Stimulated activated CD8-positive, alpha-beta memory T cell treated with anti-CD3 and anti-CD28 coated beads, Interleukin-15, amount 100 ng/mL, for 24 hours (primary cell): Measurements from ENCODE around the gene MED13L.
"Not testable (repeated sequence)": the region's sequence is repeated elsewhere in the genome, so short reads cannot be mapped to it uniquely, and the experiment has no call there.

ENCODE experiments used
- DNase-seq: peaks from one replicate; pipeline ENCODE4 v3.0.0-alpha.2; 2020; ENCODE audit warnings: low read depth

The MED13L gene

DNA sequence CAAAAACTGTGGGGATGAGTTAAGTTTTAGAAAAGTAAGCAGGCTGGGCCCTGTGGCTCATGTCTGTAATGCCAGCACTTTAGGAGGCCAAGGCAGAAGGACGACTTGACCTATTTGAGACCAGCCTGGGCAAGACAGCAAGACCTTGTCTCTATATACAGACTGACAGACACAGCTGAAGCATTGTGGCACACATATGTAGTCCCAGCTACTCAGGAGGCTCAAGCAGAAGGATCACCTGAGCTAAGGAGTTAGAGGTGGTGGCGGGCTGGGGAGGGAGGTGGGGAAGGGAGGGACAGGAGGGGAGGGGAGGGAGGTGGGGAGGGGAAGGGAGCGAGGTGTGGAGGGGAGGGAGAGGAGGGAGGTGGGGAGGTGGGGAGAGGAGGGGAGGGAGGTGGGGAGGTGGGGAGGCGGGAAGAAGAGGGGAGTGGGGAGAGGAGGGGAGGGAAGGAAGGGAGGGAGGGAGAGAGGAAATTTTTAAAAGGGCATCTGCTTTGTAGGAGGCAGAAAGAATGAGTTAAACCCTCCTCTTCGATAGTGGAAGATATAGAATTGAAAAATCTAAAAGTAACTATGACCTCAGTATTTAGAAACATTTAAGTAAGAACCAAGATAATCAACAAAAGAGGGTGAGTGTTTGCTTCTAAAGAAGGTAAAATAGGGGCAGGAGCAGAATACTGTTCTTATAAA, 30.9 kb downstream of the MED13L start:
- no peak for DNase-seq

DNA sequence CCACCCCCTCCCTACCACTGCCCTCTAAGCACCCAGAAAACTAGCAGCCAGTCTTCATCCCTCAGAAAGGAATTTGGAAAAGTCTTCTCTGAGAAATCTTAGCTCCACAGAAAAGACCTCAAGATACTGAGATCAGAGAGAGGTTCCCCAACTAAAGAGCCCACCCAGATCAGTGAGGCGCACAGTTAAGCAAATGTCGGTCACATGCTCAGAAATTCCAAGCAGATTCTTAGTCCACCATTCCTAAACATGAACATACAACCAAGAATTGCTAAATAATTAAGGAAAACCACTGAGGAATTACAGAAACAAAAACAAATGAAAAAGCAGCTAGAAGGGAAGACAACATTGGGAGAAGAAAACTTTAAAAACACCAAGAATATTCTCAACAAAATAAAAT, 32.3 kb downstream of the MED13L start:
- no peak for DNase-seq

DNA sequence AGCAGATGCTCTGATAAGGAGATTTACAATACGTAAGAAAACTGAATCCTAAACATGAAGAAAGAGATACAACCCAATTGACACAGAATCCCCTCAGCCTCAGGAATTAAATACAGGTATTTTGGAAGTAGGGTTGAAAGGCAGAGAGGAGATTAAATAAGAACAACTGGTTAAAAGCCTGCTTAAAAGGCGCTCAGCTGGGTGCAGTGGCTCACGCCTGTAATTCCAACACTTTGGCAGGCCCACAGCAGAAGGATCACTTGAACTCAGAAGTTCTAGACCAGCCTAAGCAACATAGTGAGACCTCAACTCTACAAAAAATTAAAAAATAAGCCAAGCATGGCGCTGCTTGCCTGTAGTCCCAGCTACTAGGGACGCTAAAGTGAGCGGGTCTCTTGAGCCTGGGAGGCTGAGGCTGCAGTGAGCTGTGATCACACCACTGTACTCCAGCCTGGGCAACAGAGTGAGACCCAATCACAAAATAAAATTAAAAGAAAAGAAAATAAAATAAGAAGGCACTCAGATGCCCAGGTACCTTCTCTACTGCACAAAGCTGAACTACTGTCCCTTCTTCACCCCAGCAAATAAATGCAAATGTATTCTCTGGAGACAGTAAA, 32.9 kb downstream of the MED13L start:
- DNase-seq, result no peak

GRCh38 chr12:116244001-116244400, 33.5 kb downstream of the MED13L start:
- DNase-seq, result no peak

GRCh38 chr12:116242740-116243139, 34.8 kb downstream of the MED13L start:
- DNase-seq, result no peak

GRCh38 chr12:116241157-116241759, 36.2 kb downstream of the MED13L start:
- no peak for DNase-seq

GRCh38 chr12:116238570-116239119, 38.8 kb downstream of the MED13L start:
- DNase-seq, result not testable (repeated sequence)

GRCh38 chr12:116238149-116238548, 39.3 kb downstream of the MED13L start:
- DNase-seq, result no peak

GRCh38 chr12:116236976-116237375, 40.5 kb downstream of the MED13L start:
- DNase-seq, result no peak

- no peak for DNase-seq
Measured at GRCh38 chr12:116236148-116236731, 41.3 kb downstream of the MED13L start.

- DNase-seq, result not testable (repeated sequence)
Measured at GRCh38 chr12:116234148-116234547, 43.3 kb downstream of the MED13L start.

DNA sequence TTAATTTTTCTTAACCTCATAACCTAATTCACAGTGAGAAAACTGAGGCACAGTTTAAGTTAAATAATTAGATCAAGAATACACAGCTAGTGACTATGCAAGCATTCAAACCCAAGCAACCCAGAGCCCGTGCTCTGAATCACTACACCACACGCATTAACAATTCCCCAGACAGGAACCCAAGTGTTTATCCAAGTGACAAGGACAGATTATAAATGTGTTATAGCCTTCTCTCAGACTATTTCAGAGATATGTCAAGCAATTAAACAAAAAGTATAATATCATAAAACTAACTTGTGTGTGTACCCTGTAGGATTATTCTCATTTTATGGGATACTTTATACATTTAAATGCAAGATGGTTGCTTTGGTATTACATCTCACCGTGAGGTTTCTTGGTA, 43.8 kb downstream of the MED13L start:
- DNase-seq, result no peak

DNA sequence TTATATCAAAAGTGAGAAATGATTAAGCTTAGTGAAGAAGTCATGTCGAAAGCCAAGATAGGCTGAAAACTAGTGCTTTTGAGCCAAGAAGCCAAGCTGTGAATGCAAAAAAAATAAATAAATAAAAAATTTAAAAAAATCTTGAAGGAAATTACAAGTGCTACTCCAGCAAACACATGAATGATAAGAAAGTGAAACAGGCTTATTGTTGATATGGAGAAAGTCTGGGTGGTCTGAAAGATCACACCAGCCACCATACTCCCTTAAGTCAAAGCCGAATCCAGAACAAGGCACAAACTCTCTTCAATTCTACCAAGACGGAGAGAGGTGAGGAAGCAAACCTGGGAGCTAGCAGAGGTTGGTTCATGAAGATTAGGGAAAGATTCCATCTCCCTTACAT, 49.7 kb downstream of the MED13L start:
- DNase-seq, result no peak

DNA sequence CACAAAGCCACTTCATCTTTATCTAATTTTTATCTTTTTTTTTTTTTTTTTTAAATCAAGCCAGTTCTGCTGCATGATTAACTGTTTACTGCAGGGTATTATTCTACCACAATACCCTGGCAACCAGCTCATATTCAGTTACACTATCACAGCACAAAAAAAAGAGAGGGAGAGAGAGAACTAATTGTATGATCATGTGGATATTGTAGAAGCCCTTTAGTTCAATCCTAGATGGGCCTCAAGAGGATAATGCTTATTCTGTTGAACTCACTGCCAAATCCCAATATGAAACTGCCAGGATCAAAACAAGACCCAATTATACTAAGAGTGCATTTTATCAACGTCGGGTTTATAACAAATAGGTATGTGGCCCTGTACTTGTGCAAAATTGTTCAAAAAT, 51.5 kb downstream of the MED13L start:
- DNase-seq, result no peak

DNA sequence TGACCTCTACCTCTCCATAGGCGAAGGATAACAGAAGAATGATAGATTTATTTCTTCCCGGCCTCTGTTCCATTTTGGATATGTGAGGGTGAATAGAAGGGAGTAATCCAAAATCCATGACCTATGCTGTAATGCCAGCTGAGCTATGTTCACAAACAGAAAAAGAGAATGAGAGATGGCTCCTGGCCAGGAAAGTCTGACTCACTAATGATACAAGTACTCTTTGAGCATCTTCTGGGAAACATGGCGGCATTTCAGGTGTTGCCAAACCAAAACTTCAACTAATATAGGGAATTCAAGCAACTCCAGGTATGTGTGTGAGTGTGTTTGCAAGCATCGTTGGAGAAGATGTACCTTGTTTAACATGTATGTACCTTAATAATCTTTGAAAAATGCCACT, 55.1 kb downstream of the MED13L start:
- DNase-seq, result no peak

GRCh38 chr12:116220756-116221155, 56.7 kb downstream of the MED13L start:
- DNase-seq, result no peak

- DNase-seq, result no peak
Measured at GRCh38 chr12:116217045-116217735, 60.3 kb downstream of the MED13L start.

- no peak for DNase-seq
Measured at GRCh38 chr12:116216022-116216756, 61.3 kb downstream of the MED13L start.

DNA sequence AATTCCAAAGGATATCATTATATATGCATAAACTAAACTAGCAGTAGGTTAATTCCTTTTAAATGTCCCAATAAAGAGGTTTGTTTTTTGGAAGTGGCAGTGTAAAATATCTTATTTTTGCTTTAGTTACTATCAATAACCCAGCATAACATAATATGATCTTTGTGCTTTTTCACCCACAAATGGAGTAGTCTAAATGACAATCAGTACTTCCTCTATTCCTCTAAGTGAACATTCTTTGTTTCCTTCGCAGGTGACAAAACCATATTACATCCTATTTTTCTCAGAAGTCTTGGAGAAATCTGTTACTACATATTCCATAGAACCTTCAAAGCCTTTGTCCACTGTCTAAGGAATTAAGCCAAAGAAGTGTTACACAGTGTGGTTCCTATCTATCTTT, 62.5 kb downstream of the MED13L start:
- DNase-seq, result no peak

- no peak for DNase-seq
Measured at GRCh38 chr12:116213885-116214527, 63.5 kb downstream of the MED13L start.

GRCh38 chr12:116213014-116213413, 64.5 kb downstream of the MED13L start:
- DNase-seq, result no peak
